Superior temporal gyrus (tissue), 1 donor: ENCODE results near the gene SLC22A1.
"Not testable (repeated sequence)": the region's sequence is repeated elsewhere in the genome, so short reads cannot be mapped to it uniquely, and the experiment has no call there.

Experiments
- DNase-seq: peaks from one replicate; pipeline ENCODE4 v3.0.0-alpha.2; 2016; ENCODE audit errors: extremely low spot score

The SLC22A1 gene

GRCh38 chr6:160093946-160094345 lies 27.7 kb upstream of the SLC22A1 start:
- DNase-seq = no peak

- DNase-seq = no peak
Measured at GRCh38 chr6:160095146-160095845, 26.3 kb upstream of the SLC22A1 start.

GRCh38 chr6:160101277-160102205 lies 20.1 kb upstream of the SLC22A1 start:
- DNase-seq = no peak

- DNase-seq = no peak
Measured at GRCh38 chr6:160102399-160102798, 19.2 kb upstream of the SLC22A1 start.

- no peak for DNase-seq
Measured at GRCh38 chr6:160102956-160103824, 18.4 kb upstream of the SLC22A1 start.

- DNase-seq = no peak
Measured at GRCh38 chr6:160103825-160104100, 17.9 kb upstream of the SLC22A1 start.

- no peak for DNase-seq
Measured at GRCh38 chr6:160104821-160105517, 16.6 kb upstream of the SLC22A1 start.

- DNase-seq = no peak
Measured at GRCh38 chr6:160106010-160106409, 15.6 kb upstream of the SLC22A1 start.

- no peak for DNase-seq
Measured at GRCh38 chr6:160106701-160107100, 14.9 kb upstream of the SLC22A1 start.

GRCh38 chr6:160108077-160108476 lies 13.5 kb upstream of the SLC22A1 start:
- DNase-seq = no peak

- DNase-seq = no peak
Measured at GRCh38 chr6:160110586-160111123, 11.0 kb upstream of the SLC22A1 start.

- DNase-seq = no peak
Measured at GRCh38 chr6:160111806-160112205, 9.8 kb upstream of the SLC22A1 start.

GRCh38 chr6:160112628-160113299 lies 8.9 kb upstream of the SLC22A1 start:
- DNase-seq = no peak

- DNase-seq = not testable (repeated sequence)
Measured at GRCh38 chr6:160114536-160114935, 7.1 kb upstream of the SLC22A1 start.

GRCh38 chr6:160115421-160115820 lies 6.2 kb upstream of the SLC22A1 start:
- no peak for DNase-seq

- DNase-seq = no peak
Measured at GRCh38 chr6:160116411-160116810, 5.2 kb upstream of the SLC22A1 start.

GRCh38 chr6:160117137-160117536 lies 4.5 kb upstream of the SLC22A1 start:
- no peak for DNase-seq

GRCh38 chr6:160118620-160119229 lies 2.9 kb upstream of the SLC22A1 start:
- DNase-seq = no peak

- no peak for DNase-seq
Measured at GRCh38 chr6:160120087-160120486, 1.5 kb upstream of the SLC22A1 start.

- no peak for DNase-seq
Measured at GRCh38 chr6:160121981-160122380, 366 bp downstream of the SLC22A1 start.
